PFSK-1 (cell line): ENCODE data around the gene OPCML.

Experiments used
- FOXP2 ChIP-seq: optimal IDR thresholded peaks from 2 replicates; pipeline ENCODE3; 2011; ENCODE audit warnings: borderline replicate concordance, control low read depth, inconsistent platforms; ENCODE audit not compliant: insufficient read depth; ENCODE audit errors: extremely low read length, extremely low read depth
- POLR2AphosphoS5 ChIP-seq: IDR thresholded peaks from 2 replicates; pipeline ENCODE4 v1.6.1; 2012; ENCODE audit warnings: low read depth, mild to moderate bottlenecking, control low read depth, low read length, moderate library complexity
- REST ChIP-seq, 2 experiments: IDR thresholded peaks; 2 replicates each; pipeline versions ENCODE4 v1.6.1 to v1.8.0; 2011 to 2012; ENCODE audit warnings: low read depth in 2 of 2, low read length in 2 of 2, control low read depth in 1 of 2, inconsistent platforms in 1 of 2, mild to moderate bottlenecking in 1 of 2, moderate library complexity in 1 of 2; ENCODE audit not compliant: insufficient read depth in 1 of 2
- SIN3A ChIP-seq: IDR thresholded peaks from 2 replicates; pipeline ENCODE4 v1.6.1; 2012; ENCODE audit warnings: mild to moderate bottlenecking, low read length, moderate library complexity, borderline replicate concordance; ENCODE audit not compliant: insufficient read depth
- TAF1 ChIP-seq: IDR thresholded peaks from 2 replicates; pipeline ENCODE4 v1.6.1; 2012; ENCODE audit warnings: low read length, control low read depth, borderline replicate concordance; ENCODE audit not compliant: insufficient read depth

The OPCML gene

GRCh38 chr11:133390803-133391202 lies 141.5 kb downstream of the OPCML start:
- TF ChIP-seq SIN3A, result no peak
- TF ChIP-seq POLR2AphosphoS5, result no peak
- no peak for TF ChIP-seq REST (IDR thresholded peaks at IDR 0.05; ENCODE audit: insufficient read depth in 1 of 2, low read depth in 2 of 2, low read length in 2 of 2)
- TF ChIP-seq FOXP2, result no peak
- TF ChIP-seq TAF1, result no peak

GRCh38 chr11:133388975-133389568 lies 143.2 kb downstream of the OPCML start:
- TF ChIP-seq TAF1 (no peak), FOXP2 (no peak), POLR2AphosphoS5 (no peak), SIN3A (no peak), REST (IDR thresholded peaks at IDR 0.05; ENCODE audit: insufficient read depth in 1 of 2, low read depth in 2 of 2, low read length in 2 of 2) (no peak)

GRCh38 chr11:133388260-133388659 lies 144.0 kb downstream of the OPCML start:
- TF ChIP-seq FOXP2 (no peak), REST (IDR thresholded peaks at IDR 0.05; ENCODE audit: insufficient read depth in 1 of 2, low read depth in 2 of 2, low read length in 2 of 2) (no peak), POLR2AphosphoS5 (no peak), TAF1 (no peak), SIN3A (no peak)

GRCh38 chr11:133386852-133387251 lies 145.4 kb downstream of the OPCML start:
- TF ChIP-seq REST (IDR thresholded peaks at IDR 0.05; ENCODE audit: insufficient read depth in 1 of 2, low read depth in 2 of 2, low read length in 2 of 2) (no peak), POLR2AphosphoS5 (no peak), SIN3A (no peak)

- TF ChIP-seq SIN3A (no peak), TAF1 (no peak), REST (IDR thresholded peaks at IDR 0.05; ENCODE audit: insufficient read depth in 1 of 2, low read depth in 2 of 2, low read length in 2 of 2) (no peak), POLR2AphosphoS5 (no peak), FOXP2 (no peak)
Measured at GRCh38 chr11:133386262-133386661, 146.0 kb downstream of the OPCML start.
